IPS-18c (cell line): ENCODE measurements around the gene CLEC11A.

Experiments used
- H3K4me3 ChIP-seq: 2 replicates; pipeline ENCODE4 v1.7.0; 2013; ENCODE audit warnings: low read depth, mild to moderate bottlenecking, low read length, moderate library complexity; ENCODE audit not compliant: insufficient read depth
- H3K9me3 ChIP-seq: one replicate; pipeline ENCODE4 v1.6.1; 2013; ENCODE audit warnings: mild to moderate bottlenecking, low read length, moderate library complexity; ENCODE audit not compliant: control insufficient read depth, insufficient read depth

Gene CLEC11A

GRCh38 chr19:50702871-50703829, 20.0 kb upstream of the CLEC11A start:
- H3K9me3 ChIP-seq, result no peaks in the 10 kb centered on the region
- no peak overlapping the region for H3K4me3 ChIP-seq

DNA sequence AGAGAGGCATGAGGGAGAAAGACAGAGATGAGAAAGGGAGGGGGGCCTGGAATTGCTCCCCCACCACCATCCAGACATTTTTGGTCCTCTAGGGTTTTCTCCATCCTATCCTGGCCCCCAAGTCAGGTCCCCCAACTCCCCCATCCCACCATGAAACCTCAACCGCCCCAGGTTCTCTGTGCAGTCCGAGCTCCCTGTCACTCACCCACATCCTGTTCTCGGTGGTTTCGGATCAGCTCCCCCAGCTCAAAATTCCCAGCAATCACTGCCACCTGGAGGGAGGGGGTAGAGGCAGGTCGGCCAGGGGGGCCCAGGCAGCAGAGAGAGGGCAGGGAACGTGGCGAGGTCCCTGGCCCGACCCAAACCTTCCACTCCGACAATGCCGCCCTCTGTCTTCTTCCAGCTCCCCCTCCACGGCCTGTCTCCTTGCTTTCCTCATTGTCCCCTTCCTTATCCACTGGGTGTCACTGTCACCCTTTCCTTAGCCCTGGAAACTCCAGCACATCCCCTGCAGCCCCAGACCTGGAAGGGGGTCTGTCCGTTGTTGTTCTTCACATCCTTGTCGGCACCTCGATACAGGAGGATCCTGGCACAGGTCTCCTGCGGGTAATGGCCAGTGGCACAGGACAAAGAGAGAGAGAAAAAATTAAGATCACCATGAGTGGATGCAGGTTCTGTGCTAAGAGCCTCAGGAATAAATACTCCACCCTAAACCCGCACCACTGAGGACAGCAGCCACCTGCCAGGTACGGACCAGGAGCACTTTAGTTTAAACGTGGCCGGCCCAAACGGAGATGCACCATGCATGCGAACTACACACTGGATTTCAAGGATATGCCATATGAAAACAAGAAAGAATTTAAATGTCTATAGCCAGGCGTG, 19.0 kb upstream of the CLEC11A start:
- Histone ChIP-seq H3K4me3 (no peak overlapping the region), H3K9me3 (no peaks in the 10 kb centered on the region)

DNA sequence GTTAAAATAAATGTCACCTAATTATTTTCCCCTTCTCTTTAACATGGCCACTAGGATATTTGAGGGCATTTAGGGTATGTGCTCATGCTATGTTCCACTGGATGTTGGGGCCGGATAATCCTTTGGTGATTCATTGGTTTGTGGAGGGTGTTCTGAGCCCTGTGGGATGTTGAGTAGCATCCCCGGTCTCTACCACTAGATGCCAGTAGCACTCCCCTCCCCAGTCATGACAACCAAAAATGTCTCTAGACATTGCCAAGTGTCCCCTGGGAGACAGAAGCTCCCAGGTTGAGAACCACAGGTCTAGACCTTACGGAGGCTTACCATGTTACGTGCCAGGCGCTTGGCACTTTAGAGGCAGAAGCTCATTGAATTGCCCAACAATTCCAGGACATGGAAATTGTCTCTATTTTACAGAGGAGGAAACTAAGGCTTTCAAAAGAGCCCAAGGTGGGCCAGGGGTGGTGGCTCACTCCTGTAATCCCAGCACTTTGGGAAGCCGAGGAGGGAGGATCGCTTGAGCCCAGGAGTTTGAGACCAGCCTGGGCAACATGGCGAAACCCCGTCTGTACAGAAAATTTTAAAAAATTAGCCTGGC, 17.6 kb upstream of the CLEC11A start:
- Histone ChIP-seq H3K9me3 (no peaks in the 10 kb centered on the region), H3K4me3 (no peak overlapping the region)

DNA sequence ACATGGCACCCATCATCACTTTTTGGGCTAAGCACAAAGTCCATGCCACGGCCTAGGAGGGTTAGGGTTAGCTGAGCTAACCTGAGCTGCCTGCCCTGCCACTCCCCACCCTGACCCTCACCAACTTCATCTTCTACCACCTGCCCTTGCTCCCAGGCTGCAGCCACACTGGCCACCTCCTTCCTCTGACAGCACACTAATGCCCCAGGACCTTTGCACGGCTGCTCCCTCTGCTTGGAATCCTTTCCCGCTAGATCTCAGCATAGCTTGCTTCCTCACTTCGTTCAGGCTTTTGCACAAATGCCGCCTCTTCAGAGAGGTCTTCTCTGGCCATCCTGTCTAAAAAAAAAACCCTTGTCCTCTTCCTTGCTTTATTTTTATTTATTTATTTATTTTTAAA, 16.8 kb upstream of the CLEC11A start:
- Histone ChIP-seq H3K9me3 (no peaks in the 10 kb centered on the region), H3K4me3 (no peak overlapping the region)

GRCh38 chr19:50708179-50708879, 14.8 kb upstream of the CLEC11A start:
- H3K4me3 ChIP-seq, result no peak overlapping the region
- H3K9me3 ChIP-seq, result no peaks in the 10 kb centered on the region

DNA sequence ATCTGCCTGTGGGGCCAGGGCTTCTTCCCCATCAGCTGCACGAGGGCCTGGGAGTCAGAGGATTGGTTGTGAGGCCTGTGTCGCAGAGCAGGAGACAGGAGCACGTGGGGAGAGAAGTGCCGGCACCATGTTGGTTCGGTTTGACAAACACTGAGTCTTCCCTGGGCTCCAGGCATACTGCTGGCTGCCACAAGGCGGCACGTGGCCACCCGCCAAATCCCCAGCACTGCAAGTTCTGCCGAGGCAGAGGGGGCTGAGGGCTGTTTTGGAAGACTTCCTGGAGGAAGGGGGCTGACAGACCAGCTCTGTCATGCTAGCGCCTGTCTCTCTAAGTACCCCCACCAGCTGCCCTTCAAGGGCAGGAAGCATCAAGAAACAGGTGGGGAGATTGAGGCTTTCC, 13.1 kb upstream of the CLEC11A start:
- H3K9me3 ChIP-seq, result no peaks in the 10 kb centered on the region
- no peak overlapping the region for H3K4me3 ChIP-seq

DNA sequence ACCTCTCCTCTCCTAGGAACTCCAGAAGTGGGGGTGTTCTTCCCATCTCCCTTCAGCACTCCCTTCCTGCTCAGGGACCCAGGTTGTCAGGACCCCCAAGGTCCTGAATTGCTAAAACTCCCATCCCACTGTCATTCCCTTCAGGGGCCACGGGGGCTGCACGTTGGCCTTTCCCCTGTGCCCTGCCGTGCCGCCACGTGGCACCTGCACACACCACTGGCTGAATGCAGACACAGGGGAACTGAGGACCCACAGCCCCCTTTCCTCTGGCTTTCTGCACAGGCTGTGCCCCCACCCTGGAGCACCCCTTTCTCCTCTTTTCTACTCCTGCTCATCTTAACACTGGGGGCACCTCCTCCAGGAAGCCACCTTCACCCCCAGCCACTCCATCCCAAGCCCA, 12.6 kb upstream of the CLEC11A start:
- no peak overlapping the region for H3K4me3 ChIP-seq
- no peaks in the 10 kb centered on the region for H3K9me3 ChIP-seq

DNA sequence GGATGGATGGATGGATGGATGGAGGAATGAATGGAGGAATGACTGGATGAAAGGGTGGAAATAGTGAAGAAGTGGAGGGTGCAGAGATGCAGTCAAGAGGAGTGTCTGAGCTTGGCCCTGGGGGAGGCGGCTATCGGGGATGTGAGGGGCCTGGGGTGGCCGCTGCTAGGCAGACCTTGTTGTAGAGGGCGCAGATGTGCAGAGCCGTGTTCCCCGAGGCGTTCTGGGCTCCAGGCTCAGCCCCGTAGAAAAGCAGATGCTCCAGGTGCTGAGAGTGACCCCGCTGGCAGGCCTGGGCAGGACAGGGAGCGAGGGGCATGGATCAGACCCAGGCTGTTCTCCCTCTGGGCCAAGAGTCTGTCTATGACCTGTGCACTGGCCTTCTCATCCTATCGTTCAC, 12.0 kb upstream of the CLEC11A start:
- no peaks in the 10 kb centered on the region for H3K9me3 ChIP-seq
- no peak overlapping the region for H3K4me3 ChIP-seq

DNA sequence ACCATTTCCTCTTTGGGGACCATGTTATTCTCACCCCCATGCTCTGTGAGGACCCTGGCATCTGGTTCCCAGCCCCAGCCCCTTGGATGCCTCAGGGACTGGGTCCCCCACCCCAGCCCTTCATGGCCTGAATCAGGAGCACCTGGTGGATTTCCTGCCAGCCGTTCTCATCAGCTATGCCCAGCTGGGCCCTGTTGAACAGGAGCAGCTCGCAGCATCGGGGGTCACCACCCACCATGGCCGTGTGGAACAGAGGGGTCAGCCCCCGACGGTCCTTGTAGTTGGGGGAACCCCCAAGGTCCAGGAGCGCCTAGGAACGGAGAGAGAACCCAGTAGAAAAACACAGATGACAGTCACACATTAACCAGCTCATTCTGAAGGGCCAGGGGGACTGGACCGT, 11.4 kb upstream of the CLEC11A start:
- Histone ChIP-seq H3K9me3 (no peaks in the 10 kb centered on the region), H3K4me3 (no peak overlapping the region)

- Histone ChIP-seq H3K4me3 (no peak overlapping the region), H3K9me3 (no peaks in the 10 kb centered on the region)
These were observed 10.3 kb upstream of the CLEC11A start for GRCh38 chr19:50712833-50713232.

GRCh38 chr19:50713556-50714236, 9.5 kb upstream of the CLEC11A start:
- Histone ChIP-seq H3K9me3 (no peaks in the 10 kb centered on the region), H3K4me3 (no peak overlapping the region)

DNA sequence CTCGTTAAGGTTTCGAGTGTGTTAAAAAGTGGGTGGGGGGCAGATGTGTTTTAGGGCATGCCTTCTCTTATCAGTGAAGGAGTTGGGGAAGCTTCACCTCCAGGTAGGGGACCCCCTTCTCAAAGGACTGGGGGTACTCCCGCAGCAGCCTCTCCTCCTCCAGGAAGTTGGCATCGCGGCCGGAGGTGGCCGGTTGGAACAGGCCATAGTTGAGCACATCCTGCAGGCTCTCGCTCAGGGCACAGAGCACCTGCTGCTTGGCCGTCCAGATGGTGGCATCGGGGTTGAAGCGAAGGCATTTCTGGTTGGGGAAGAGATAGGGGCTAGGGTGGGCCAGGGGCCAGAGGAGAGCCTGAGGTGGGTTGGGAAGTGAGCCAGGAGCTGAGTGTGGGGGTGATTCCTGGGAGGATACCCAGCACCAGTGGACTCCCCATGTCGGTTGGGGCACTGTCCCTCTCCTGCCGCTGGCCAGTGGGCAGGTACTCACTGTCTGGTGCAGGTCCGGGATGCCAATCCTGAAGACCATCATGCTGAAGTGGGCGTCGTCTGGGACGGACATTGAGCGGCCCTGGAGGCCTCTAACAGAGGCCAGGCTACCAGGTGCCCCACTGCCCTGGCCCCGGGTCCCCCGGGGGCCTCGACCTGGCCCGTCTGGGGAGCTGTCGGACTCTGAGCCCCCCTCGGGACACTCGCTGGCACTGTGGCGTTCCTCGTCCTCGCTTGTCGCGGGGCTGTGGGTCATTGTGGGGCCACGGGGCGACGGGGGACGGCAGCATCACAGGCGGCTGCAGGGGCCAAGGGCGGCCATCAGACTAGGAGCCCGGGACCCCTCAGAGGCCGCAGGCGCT, 6.8 kb upstream of the CLEC11A start:
- H3K4me3 ChIP-seq, result no peak overlapping the region

GRCh38 chr19:50717026-50717723, 6.0 kb upstream of the CLEC11A start:
- H3K4me3 ChIP-seq, result 0 out of 2 replicates have a peak overlapping the region, but pooled peaks have one; percentile 52
- no peaks in the 10 kb centered on the region for H3K9me3 ChIP-seq

More for the DNA sequence above, 6.8 kb upstream of the CLEC11A start:
- no peaks in the 10 kb centered on the region for H3K9me3 ChIP-seq

- H3K9me3 ChIP-seq, result peaks cover 1% of the 10 kb centered on the region
- peak overlapping the region; percentile 52 for H3K4me3 ChIP-seq
These were observed 5.3 kb upstream of the CLEC11A start for GRCh38 chr19:50717891-50718254.
